Panc1 (cell line): ENCODE measurements around the gene KCNH1. TPM values are rescaled to one million over a fixed set of nuclear protein-coding genes. Genes with fewer than 3 reads are reported as not detected.

Source experiments
- ATAC-seq: fragments of 200-7000 bp; cut with Tn5 transposase; 2 replicates; pipeline ENCODE4 v1.9.1; 2020; ENCODE audit warnings: mild to moderate bottlenecking, moderate library complexity
- BruUV-seq: library from RNA; stranded (reverse); fragments of 400-500 nt; replicated peaks from 2 replicates; lab custom pipeline; 2021; lab: Mats Ljungman, UMichigan
- CTCF ChIA-PET: fragments of 300-600 bp; sonication (Branson Sonifier 250); formaldehyde crosslinking; loops from one replicate; lab custom pipeline; 2022; ENCODE audit warnings: antibody characterized with exemption; lab: Charles Lee
- POLR2A ChIA-PET: fragments of 300-600 bp; sonication (Branson Sonifier 250); formaldehyde crosslinking; loops from one replicate; lab custom pipeline; 2022; ENCODE audit warnings: antibody characterized with exemption; lab: Charles Lee
- DNase-seq: peaks from one replicate; pipeline ENCODE4 v3.0.0-alpha.2; 2010; ENCODE audit warnings: low read depth, low spot score
- H3K27ac ChIP-seq: 2 replicates; pipeline ENCODE4 v1.5.1; 2011; ENCODE audit warnings: mild to moderate bottlenecking, low read length, inconsistent platforms
- H3K27me3 ChIP-seq: fragments of 200-500 bp; sonication (Bioruptor generic); 2 replicates; pipeline ENCODE4 v1.6.0; 2014; ENCODE audit warnings: low read length, inconsistent platforms; ENCODE audit not compliant: control insufficient read depth, insufficient read depth
- H3K36me3 ChIP-seq: fragments of 200-500 bp; sonication (Bioruptor generic); 2 replicates; pipeline ENCODE4 v1.5.1; 2014; ENCODE audit warnings: inconsistent platforms, mild to moderate bottlenecking, low read length, moderate library complexity; ENCODE audit not compliant: control insufficient read depth, insufficient read depth
- H3K4me1 ChIP-seq: 2 replicates; pipeline ENCODE4 v1.5.1; 2011; ENCODE audit warnings: inconsistent platforms, mild to moderate bottlenecking, low read length, moderate library complexity; ENCODE audit not compliant: control insufficient read depth, insufficient read depth
- H3K4me3 ChIP-seq, 2 experiments: 2 replicates each; pipeline ENCODE4 v1.5.1; 2011 to 2012; ENCODE audit warnings: low read depth in 2 of 2, low read length in 2 of 2, mild to moderate bottlenecking in 2 of 2, inconsistent platforms in 1 of 2, moderate library complexity in 1 of 2
- H3K9me3 ChIP-seq: fragments of 200-500 bp; sonication (Bioruptor generic); 2 replicates; pipeline ENCODE4 v1.5.1; 2014; ENCODE audit warnings: low read depth, mild to moderate bottlenecking, inconsistent platforms, low read length, moderate library complexity; ENCODE audit not compliant: control insufficient read depth, insufficient read depth
- POLR2AphosphoS5 ChIP-seq: IDR thresholded peaks from 2 replicates; pipeline ENCODE4 v1.6.1; 2012; ENCODE audit warnings: mild to moderate bottlenecking, low read depth, low read length, moderate library complexity
- REST ChIP-seq, 2 experiments: IDR thresholded peaks; 2 replicates each; pipeline ENCODE4 v1.6.1; 2011 to 2012; ENCODE audit warnings: low read depth in 2 of 2, control low read depth in 1 of 2, low read length in 1 of 2, mild to moderate bottlenecking in 1 of 2, moderate library complexity in 1 of 2; ENCODE audit not compliant: insufficient read depth in 1 of 2
- SIN3A ChIP-seq: IDR thresholded peaks from 2 replicates; pipeline ENCODE4 v1.6.1; 2012; ENCODE audit warnings: low read depth, mild to moderate bottlenecking, low read length, moderate library complexity, borderline replicate concordance; ENCODE audit not compliant: insufficient read depth
- TCF7L2 ChIP-seq: IDR thresholded peaks from 2 replicates; pipeline ENCODE4 v1.6.1; 2011; ENCODE audit warnings: mild to moderate bottlenecking, low read depth, low read length, inconsistent platforms
- in situ Hi-C: cut with HindIII; loops from 2 replicates; pipeline ENCODE4 v1.10.0; 2016; ENCODE audit warnings: low sequenced_read_pairs, low pct_unique_long_range_greater_than_20kb
- intact Hi-C: fragments of 100-400 bp; cut with micrococcal nuclease; formaldehyde crosslinking; loops from one replicate; pipeline ENCODE4 v1.10.0; 2022; ENCODE audit not compliant: unreplicated experiment
- total RNA-seq: library from RNA; stranded (reverse); gene quantifications from one replicate; pipeline ENCODE4 v1.2.1, GENCODE V29; 2021; ENCODE audit not compliant: unreplicated experiment
- TF ChIP-seq, protein P1 (sequence below): fragments of 450-650 bp; IDR thresholded peaks from 2 replicates; pipeline ENCODE4 v1.5.1; 2017; ENCODE audit warnings: mild to moderate bottlenecking

The KCNH1 gene
- total RNA-seq, 1 experiment from 2014 or later, result not detected

- POLR2A ChIA-PET, result no interaction called here
- TF ChIP-seq TCF7L2, result no peak
- TF ChIP-seq POLR2AphosphoS5, result no peak
- no peak for TF ChIP-seq SIN3A
- no peak for TF ChIP-seq REST (IDR thresholded peaks at IDR 0.05; ENCODE audit: insufficient read depth in 1 of 2, low read depth in 2 of 2, low read length in 1 of 2)
- TF ChIP-seq, protein P1, sequence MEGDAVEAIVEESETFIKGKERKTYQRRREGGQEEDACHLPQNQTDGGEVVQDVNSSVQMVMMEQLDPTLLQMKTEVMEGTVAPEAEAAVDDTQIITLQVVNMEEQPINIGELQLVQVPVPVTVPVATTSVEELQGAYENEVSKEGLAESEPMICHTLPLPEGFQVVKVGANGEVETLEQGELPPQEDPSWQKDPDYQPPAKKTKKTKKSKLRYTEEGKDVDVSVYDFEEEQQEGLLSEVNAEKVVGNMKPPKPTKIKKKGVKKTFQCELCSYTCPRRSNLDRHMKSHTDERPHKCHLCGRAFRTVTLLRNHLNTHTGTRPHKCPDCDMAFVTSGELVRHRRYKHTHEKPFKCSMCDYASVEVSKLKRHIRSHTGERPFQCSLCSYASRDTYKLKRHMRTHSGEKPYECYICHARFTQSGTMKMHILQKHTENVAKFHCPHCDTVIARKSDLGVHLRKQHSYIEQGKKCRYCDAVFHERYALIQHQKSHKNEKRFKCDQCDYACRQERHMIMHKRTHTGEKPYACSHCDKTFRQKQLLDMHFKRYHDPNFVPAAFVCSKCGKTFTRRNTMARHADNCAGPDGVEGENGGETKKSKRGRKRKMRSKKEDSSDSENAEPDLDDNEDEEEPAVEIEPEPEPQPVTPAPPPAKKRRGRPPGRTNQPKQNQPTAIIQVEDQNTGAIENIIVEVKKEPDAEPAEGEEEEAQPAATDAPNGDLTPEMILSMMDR, result no peak
- DNase-seq, result no peak
- BruUV-seq, result no TSS peak
- no peaks in the 10 kb centered on the region for H3K4me1 ChIP-seq
- no peaks in the 10 kb centered on the region for H3K36me3 ChIP-seq
- intact Hi-C loops (no loop called here), in situ Hi-C loops (no loop called here)
- H3K27me3 ChIP-seq, result no peaks in the 10 kb centered on the region
- H3K9me3 ChIP-seq, result no peaks in the 10 kb centered on the region
- CTCF ChIA-PET, result no interaction called here
- no peak overlapping the region for H3K27ac ChIP-seq
- H3K4me3 ChIP-seq, result no peak overlapping the region
- no peak for ATAC-seq
These were observed 316.3 kb downstream of the KCNH1 start for GRCh38 chr1:210817385-210818275.

DNA sequence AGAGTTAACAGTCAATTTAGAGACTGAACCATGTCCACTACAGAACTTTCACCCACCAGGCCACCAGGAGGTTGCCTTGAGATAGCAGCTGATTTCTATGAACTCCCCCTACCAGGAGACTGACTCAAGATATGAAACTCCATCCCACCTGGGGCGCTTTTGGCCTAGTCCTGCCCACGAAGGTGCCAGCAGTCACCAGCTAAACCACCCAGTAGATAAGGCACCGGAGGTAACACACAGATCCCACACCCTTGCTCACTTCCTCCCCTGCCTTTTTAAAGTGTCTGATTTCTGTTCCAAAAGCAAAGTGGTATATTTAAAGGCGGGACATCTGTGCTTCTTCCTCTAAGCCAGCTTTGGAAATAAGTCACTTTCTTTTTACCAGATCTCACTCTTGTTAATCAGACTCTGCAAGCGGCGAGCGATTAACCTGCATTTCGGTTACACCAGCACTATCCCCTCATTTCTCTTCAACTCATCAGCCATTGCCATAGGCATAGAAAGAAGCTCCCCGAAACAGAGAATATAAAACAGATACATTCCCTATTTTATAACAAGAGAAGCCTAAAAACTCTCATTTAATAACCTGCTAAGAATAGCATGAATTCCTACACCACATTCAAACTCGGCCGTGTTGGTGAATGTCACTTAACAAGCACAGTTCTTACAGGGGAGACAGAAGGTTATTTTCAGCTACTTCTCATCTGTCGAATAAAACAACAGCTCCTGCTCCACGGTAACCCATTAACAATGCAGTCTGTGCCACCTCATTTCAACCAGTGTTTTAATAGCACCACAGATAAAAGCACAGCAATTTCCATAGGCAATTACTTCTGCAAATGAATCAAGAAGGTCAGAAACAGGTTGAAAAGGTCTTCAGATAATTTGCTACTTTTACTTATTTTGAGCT lies 318.1 kb downstream of the KCNH1 start:
- intact Hi-C loops, result no loop called here
- ATAC-seq (no peak), DNase-seq (no peak)
- TF ChIP-seq POLR2AphosphoS5 (no peak), TCF7L2 (no peak), REST (IDR thresholded peaks at IDR 0.05; ENCODE audit: insufficient read depth in 1 of 2, low read depth in 2 of 2, low read length in 1 of 2) (no peak), SIN3A (no peak)
- TF ChIP-seq, protein P1, result no peak
- H3K27me3 ChIP-seq, result no peaks in the 10 kb centered on the region
- H3K27ac ChIP-seq, result no peak overlapping the region
- H3K4me3 ChIP-seq, result no peak overlapping the region
- H3K36me3 ChIP-seq, result no peaks in the 10 kb centered on the region
- no peaks in the 10 kb centered on the region for H3K9me3 ChIP-seq
- in situ Hi-C loops, result no loop called here
- ChIA-PET POLR2A (no interaction called here), CTCF (no interaction called here)
- H3K4me1 ChIP-seq, result no peaks in the 10 kb centered on the region
- no TSS peak for BruUV-seq
